Activated CD8-positive, alpha-beta T cell treated with anti-CD3 and anti-CD28 coated beads for 36 hours (primary cell): ENCODE results near the gene TTC8. TPM values are rescaled to one million over a fixed set of nuclear protein-coding genes. Genes with fewer than 3 reads are reported as not detected.

Source experiments
- ATAC-seq: fragments of 200-7000 bp; cut with Tn5 transposase; one replicate; pipeline ENCODE4 v1.10.0; 2021; ENCODE audit warnings: mild to moderate bottlenecking, moderate library complexity
- CTCF ChIA-PET: fragments of 350-600 bp; sonication (Branson Sonifier 250); formaldehyde crosslinking; loops from one replicate; lab custom pipeline; 2021; ENCODE audit warnings: antibody characterized with exemption; lab: Charles Lee
- POLR2A ChIA-PET: fragments of 350-600 bp; sonication (Branson Sonifier 250); formaldehyde crosslinking; loops from one replicate; lab custom pipeline; 2021; ENCODE audit warnings: antibody characterized with exemption; lab: Charles Lee
- DNase-seq: peaks from one replicate; pipeline ENCODE4 v3.0.0-alpha.2; 2020
- H3K27ac Mint-ChIP-seq: one replicate; pipeline ENCODE4 v1.8.0; 2021; ENCODE audit warnings: mild to moderate bottlenecking, mixed read lengths
- H3K27me3 Mint-ChIP-seq: one replicate; pipeline ENCODE4 v1.8.0; 2021; ENCODE audit warnings: mixed read lengths
- H3K36me3 Mint-ChIP-seq: one replicate; pipeline ENCODE4 v1.8.0; 2021; ENCODE audit warnings: low read depth, mixed read lengths
- H3K4me1 Mint-ChIP-seq: one replicate; pipeline ENCODE4 v1.8.0; 2021; ENCODE audit warnings: low read depth, mixed read lengths
- H3K4me3 Mint-ChIP-seq: one replicate; pipeline ENCODE4 v1.8.0; 2021; ENCODE audit warnings: mild to moderate bottlenecking, moderate library complexity, mixed read lengths
- H3K9me3 Mint-ChIP-seq: one replicate; pipeline ENCODE4 v1.8.0; 2021; ENCODE audit warnings: mixed read lengths
- intact Hi-C: fragments of 100-400 bp; cut with micrococcal nuclease; formaldehyde crosslinking; loops from one replicate; pipeline ENCODE4 v1.10.0; 2022
- total RNA-seq, 2 experiments: library from RNA; stranded (reverse); gene quantifications; one replicate each; pipeline ENCODE4 v1.2.3, GENCODE V29; 2021
- TF ChIP-seq, protein P1 (sequence below): fragments of 200-600 bp; IDR thresholded peaks from one replicate; pipeline ENCODE4 v1.8.0; 2022; ENCODE audit warnings: antibody characterized with exemption, mild to moderate bottlenecking

The TTC8 gene
- total RNA-seq, 2 experiments from 2014 or later, result 2.5 to 4.0 TPM

DNA sequence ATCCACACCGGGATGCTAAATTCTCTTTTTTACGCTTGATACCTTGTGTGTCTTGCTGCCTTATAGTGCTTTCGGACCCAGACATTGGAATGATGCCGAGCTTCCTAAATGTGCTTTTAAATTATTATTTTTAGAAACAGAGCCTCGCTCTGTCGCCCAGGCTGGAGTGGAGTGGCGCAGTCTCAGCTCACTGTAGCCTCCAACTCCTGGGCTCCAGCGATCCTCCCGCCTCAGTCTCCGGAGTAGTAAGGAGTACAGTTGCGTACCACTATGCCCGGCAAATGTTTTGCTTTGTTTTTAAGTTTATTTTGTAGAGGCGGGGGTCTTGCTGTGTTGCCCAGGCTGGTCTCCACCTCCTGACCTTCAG lies 31.2 kb upstream of the TTC8 start:
- peak overlapping the region; percentile 63 for H3K27ac Mint-ChIP-seq
- ChIA-PET CTCF (interaction anchor here (1.1 to 1.5 kb wide), 6 partner anchors 10 to 228 kb away, joined by 3 to 6 read pairs (median 3); no protein-coding TSS in a partner anchor), POLR2A (interaction anchor here (0.6 to 1.3 kb wide), 3 partner anchors 31 to 241 kb away, joined by 3 to 7 read pairs (median 4); partner anchors contain the start of gene TTC8)
- no peaks in the 10 kb centered on the region for H3K9me3 Mint-ChIP-seq
- peak overlapping the region; percentile 75 for H3K4me3 Mint-ChIP-seq
- H3K36me3 Mint-ChIP-seq, result no peaks in the 10 kb centered on the region
- DNase-seq (no peak), ATAC-seq (no peak)
- TF ChIP-seq, protein P1, sequence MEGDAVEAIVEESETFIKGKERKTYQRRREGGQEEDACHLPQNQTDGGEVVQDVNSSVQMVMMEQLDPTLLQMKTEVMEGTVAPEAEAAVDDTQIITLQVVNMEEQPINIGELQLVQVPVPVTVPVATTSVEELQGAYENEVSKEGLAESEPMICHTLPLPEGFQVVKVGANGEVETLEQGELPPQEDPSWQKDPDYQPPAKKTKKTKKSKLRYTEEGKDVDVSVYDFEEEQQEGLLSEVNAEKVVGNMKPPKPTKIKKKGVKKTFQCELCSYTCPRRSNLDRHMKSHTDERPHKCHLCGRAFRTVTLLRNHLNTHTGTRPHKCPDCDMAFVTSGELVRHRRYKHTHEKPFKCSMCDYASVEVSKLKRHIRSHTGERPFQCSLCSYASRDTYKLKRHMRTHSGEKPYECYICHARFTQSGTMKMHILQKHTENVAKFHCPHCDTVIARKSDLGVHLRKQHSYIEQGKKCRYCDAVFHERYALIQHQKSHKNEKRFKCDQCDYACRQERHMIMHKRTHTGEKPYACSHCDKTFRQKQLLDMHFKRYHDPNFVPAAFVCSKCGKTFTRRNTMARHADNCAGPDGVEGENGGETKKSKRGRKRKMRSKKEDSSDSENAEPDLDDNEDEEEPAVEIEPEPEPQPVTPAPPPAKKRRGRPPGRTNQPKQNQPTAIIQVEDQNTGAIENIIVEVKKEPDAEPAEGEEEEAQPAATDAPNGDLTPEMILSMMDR, result no peak
- peaks cover 23% of the 10 kb centered on the region for H3K4me1 Mint-ChIP-seq
- intact Hi-C loops, result loop anchor here (10.0 kb wide), 1 partner anchor 228 kb away; the partner anchor contains the start of gene ZC3H14
- no peaks in the 10 kb centered on the region for H3K27me3 Mint-ChIP-seq

DNA sequence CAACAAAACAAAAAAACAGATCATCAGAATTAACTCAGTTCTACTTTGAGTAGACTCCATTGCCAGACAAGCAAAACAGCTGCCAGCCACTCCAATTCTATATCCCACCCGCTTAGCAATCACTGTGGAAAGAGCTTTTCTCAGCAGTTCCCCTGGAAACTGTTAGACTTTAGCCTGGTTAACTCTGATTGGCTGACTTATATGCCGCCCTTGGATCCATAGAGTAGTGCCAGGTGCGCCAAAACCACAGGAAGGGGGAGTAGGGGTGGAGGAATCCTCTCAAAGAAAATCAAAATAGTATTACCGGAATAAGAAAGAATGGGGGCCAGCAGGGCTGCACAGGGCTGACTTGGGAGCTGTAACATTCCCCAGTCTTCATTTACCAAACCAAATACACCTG lies 26.3 kb upstream of the TTC8 start:
- H3K27ac Mint-ChIP-seq, result no peak overlapping the region
- intact Hi-C loops, result loop anchor here (10.0 kb wide), 1 partner anchor 233 kb away; the partner anchor contains the start of gene ZC3H14
- H3K36me3 Mint-ChIP-seq, result no peaks in the 10 kb centered on the region
- no peak overlapping the region for H3K4me3 Mint-ChIP-seq
- TF ChIP-seq, protein P1, result no peak
- DNase-seq (no peak), ATAC-seq (no peak)
- H3K4me1 Mint-ChIP-seq, result no peaks in the 10 kb centered on the region
- CTCF ChIA-PET, result no interaction called here
- POLR2A ChIA-PET, result no interaction called here
- peaks cover 13% of the 10 kb centered on the region for H3K27me3 Mint-ChIP-seq
- H3K9me3 Mint-ChIP-seq, result no peaks in the 10 kb centered on the region

DNA sequence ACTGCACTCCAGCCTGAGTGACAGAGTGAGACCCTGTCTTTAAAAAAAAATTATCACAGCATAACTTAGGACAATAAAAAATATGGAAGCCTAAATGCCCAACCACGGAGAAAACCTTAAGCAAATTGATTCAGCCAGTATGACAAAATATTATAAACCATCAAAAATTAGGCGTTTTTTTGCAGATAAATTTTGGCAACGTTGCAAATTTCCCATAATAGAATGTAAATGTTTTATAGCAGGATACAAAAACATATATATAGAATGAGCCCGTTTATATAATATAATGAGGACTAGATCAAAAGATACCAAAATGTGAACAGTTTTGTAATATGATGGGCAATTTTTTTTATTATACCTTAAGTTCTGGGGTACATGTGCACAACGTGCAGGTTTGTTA lies 24.9 kb upstream of the TTC8 start:
- no peaks in the 10 kb centered on the region for H3K36me3 Mint-ChIP-seq
- no peak overlapping the region for H3K4me3 Mint-ChIP-seq
- no peaks in the 10 kb centered on the region for H3K9me3 Mint-ChIP-seq
- H3K4me1 Mint-ChIP-seq, result no peaks in the 10 kb centered on the region
- DNase-seq, result no peak
- TF ChIP-seq, protein P1, result no peak
- POLR2A ChIA-PET, result no interaction called here
- intact Hi-C loops, result loop anchor here (10.0 kb wide), 1 partner anchor 235 kb away; the partner anchor contains the start of gene ZC3H14
- H3K27me3 Mint-ChIP-seq, result peaks cover 21% of the 10 kb centered on the region
- no peak for ATAC-seq
- CTCF ChIA-PET, result no interaction called here
- H3K27ac Mint-ChIP-seq, result no peak overlapping the region

DNA sequence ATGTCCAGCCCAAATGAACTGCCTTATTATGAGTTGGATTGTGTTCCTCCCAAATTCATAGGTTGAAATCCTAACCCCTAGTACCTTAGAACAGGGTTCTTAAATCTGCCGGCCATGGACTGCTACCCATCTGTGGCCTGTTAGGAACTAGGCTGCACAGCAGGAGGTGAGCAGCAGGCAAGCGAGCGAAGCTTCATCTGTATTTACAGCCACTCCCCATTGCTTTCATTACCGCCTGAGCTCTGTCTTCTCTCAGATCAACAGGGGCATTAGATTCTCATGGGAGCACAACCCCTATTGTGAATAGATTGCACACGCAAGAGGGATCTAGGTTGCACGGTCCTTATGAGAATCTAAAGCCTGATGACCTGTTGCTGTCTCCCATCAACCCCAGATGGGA lies 21.9 kb upstream of the TTC8 start:
- Mint-ChIP-seq H3K9me3 (no peaks in the 10 kb centered on the region), H3K36me3 (no peaks in the 10 kb centered on the region), H3K27ac (no peak overlapping the region), H3K27me3 (peaks cover 27% of the 10 kb centered on the region), H3K4me1 (no peaks in the 10 kb centered on the region), H3K4me3 (no peak overlapping the region)
- TF ChIP-seq, protein P1, result no peak
- no peak for DNase-seq
- POLR2A ChIA-PET, result no interaction called here
- CTCF ChIA-PET, result no interaction called here
- ATAC-seq, result no peak
- intact Hi-C loops, result no loop called here

DNA sequence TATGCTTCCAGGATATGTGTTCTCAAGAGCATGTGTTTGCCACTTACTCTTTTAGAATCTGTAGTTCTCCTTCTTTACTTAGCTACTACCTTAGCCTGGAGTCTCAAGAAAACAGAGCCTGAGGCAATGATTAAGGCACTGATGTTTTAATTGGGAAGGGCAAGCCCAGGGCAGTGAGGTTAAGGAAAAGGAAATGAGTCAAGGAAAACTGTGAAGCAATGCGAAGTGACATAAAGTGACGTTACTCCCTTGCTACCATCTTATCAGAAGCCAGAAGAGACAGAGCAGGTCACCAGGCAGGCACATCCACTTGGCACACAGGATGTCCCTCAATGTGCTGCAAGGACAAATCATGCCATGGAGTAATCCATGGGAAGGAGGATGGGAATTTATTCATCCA lies 20.4 kb upstream of the TTC8 start:
- Mint-ChIP-seq H3K27me3 (peaks cover 29% of the 10 kb centered on the region), H3K4me1 (no peaks in the 10 kb centered on the region), H3K36me3 (no peaks in the 10 kb centered on the region), H3K27ac (no peak overlapping the region), H3K4me3 (no peak overlapping the region), H3K9me3 (peaks cover 2% of the 10 kb centered on the region)
- CTCF ChIA-PET, result interaction anchor here (1.3 kb wide), 1 partner anchor 11 kb away, joined by 3 read pairs; the partner anchor contains the start of gene EML5
- DNase-seq (no peak), ATAC-seq (no peak)
- intact Hi-C loops, result no loop called here
- POLR2A ChIA-PET, result no interaction called here
- TF ChIP-seq, protein P1, result no peak
